ENCODE data around the gene DEFB113.

GRCh38 chr6:49966823-49967222 is 2.6 kb downstream of the DEFB113 start:
- TF ChIP-seq CTCF (conservative IDR thresholded peaks at IDR 0.05; ENCODE audit: low read length) (no peak), EZH2phosphoT487 (IDR thresholded peaks at IDR 0.05; ENCODE audit: borderline replicate concordance) (no peak)

Data from Loucy (cell line).